ENCODE measurements around the gene PGC.

The PGC gene

GRCh38 chr6:41697861-41698781 lies 49.1 kb downstream of the PGC start:
- DNase-seq (ENCODE audit: low spot score): no peak

GRCh38 chr6:41696788-41697187 lies 50.4 kb downstream of the PGC start:
- no peak for DNase-seq (ENCODE audit: low spot score)

GRCh38 chr6:41695825-41696224 lies 51.4 kb downstream of the PGC start:
- no peak for DNase-seq (ENCODE audit: low spot score)

GRCh38 chr6:41694815-41695526 lies 52.2 kb downstream of the PGC start:
- DNase-seq (ENCODE audit: low spot score): no peak

GRCh38 chr6:41693281-41694240 lies 53.6 kb downstream of the PGC start:
- DNase-seq (ENCODE audit: low spot score): no peak

- DNase-seq (ENCODE audit: low spot score): no peak
Observed at GRCh38 chr6:41692730-41693129, 54.5 kb downstream of the PGC start.

- no peak for DNase-seq (ENCODE audit: low spot score)
Observed at GRCh38 chr6:41692080-41692675, 55.0 kb downstream of the PGC start.

- DNase-seq (ENCODE audit: low spot score): no peak
Observed at GRCh38 chr6:41691426-41692079, 55.6 kb downstream of the PGC start.

GRCh38 chr6:41690541-41691330 lies 56.5 kb downstream of the PGC start:
- no peak for DNase-seq (ENCODE audit: low spot score)

GRCh38 chr6:41689171-41690008 lies 57.8 kb downstream of the PGC start:
- DNase-seq (ENCODE audit: low spot score): no peak

GRCh38 chr6:41688256-41688965 lies 58.8 kb downstream of the PGC start:
- DNase-seq (ENCODE audit: low spot score): no peak

GRCh38 chr6:41687501-41688175 lies 59.6 kb downstream of the PGC start:
- DNase-seq (ENCODE audit: low spot score): no peak
